Activated CD4-positive, CD25-positive, alpha-beta regulatory T cell treated with anti-CD3 and anti-CD28 coated beads, Interleukin-2, amount 50 U/mL, for 24 hours (primary cell): Measurements from ENCODE around the gene MCU.
"Not testable (repeated sequence)": the region's sequence is repeated elsewhere in the genome, so short reads cannot be mapped to it uniquely, and the experiment has no call there.

Experiments
- ATAC-seq, 2 donors: fragments of 150-1000 bp; cut with Tn5 transposase; one replicate each; pipeline ENCODE4 v1.10.0; 2021; ENCODE audit warnings: mild to moderate bottlenecking in 1 of 2, moderate library complexity in 1 of 2

MCU gene

GRCh38 chr10:72851509-72851908 lies 159.6 kb downstream of the MCU start:
- no peak for ATAC-seq

DNA sequence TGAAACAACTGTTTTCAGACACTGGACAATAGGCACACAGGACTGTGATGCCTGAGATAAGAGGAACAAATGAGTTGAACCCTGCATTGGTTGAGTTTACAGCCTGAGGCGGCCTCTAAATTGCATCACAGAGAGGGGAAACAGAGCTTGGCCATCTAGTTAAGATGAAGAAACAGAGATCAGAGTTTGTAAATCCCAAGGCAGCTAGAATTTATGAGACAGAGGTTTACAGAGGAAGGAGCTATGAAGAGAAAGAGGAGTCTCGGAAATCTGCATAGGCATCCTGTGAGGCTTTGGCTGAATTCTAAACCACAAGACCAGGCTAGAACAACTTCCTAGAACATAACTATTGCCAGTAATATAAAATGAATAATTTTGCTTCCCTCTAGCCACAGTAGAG lies 160.6 kb downstream of the MCU start:
- no peak for ATAC-seq

GRCh38 chr10:72855129-72855528 lies 163.2 kb downstream of the MCU start:
- ATAC-seq: no peak

DNA sequence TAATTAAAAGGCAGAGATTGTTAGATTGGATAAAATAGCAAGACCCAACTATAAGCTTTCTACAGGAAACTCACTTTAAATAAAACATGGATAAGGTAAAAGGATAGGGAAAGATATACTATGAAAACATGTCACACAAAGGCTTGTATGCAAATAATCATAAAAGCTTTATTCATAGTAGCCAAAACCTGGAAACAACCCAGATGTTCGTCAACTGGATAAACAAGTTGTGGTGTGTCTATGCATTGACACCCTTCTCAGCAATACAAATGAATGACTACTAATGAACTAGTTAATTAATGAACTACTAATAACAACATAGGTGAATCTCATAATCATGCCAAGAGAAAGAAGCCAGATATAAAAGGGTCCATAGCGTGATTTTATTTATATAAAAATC lies 163.8 kb downstream of the MCU start:
- no peak for ATAC-seq

DNA sequence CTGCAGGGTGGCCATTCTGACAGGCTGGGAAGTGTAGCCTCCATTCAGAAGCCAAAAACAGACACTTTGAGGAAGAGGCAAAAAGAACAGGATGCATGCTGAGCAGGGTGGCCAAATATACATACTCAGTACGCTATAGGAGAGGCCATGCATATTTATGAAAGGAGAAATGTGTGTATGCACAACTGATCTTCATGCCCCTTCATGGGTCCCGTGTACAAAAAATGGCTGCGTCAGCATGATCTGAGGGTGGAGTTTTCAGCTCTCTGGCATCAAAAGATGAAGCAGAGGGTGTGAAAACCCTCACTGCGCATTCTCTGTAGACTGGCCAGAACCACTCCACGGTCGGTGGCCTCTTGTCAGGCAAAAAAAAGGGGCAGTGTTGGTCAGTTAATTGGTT lies 166.1 kb downstream of the MCU start:
- ATAC-seq: no peak

DNA sequence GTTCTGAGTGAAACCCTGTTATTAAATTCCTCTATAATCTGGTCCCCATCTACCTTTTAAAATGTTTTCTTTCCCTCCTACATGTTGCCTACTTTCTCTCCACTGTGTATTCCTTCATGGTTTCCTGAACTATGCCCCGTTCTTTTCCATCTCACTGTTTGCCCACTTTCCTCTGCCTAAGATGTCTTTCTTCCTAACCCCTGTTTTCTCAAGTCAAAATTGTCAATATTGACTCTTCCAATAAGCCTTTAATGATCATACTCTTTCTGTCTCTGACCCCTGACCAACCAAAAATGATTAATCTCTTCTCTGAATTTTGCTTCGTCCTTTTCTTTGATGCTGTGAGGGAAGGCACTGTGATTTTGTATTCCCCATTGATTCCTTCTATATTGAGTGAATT lies 171.0 kb downstream of the MCU start:
- ATAC-seq: no peak

DNA sequence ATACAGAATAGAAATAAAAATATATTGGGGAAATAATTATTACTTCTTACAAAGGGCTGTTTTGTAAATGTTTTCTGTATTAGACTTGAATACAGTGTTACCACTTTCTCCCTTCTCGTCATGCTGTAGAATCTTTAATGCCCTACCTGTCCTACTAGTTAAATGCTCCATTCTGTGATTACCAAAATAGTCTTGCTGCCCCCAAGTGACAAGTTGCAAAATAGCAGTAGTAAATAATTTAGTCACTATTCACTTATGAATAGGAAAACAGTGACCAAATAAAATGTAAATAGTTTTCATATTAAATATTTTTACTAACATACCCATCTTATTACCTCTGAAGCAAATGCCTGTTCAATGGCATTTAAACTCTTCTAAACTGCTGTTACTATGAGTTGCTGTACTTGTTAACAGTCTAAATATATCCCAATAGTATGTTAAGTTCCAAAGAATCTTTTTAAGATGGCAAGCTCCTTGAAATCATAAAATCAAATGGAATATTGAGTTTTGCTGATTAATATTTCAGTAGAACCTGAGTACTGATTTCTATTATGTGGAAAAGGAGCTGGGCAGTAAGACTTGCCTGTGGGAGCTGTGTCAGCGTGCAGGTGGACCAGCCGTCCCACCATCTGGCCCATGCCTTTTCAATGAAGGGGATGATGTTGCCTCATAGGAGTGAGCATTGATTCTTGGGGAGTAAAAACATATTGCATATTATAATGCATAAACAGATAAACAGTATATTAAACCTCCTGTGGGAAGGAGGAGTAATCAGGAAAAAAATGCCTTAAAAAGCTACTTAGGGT lies 183.5 kb downstream of the MCU start:
- ATAC-seq: no peak

DNA sequence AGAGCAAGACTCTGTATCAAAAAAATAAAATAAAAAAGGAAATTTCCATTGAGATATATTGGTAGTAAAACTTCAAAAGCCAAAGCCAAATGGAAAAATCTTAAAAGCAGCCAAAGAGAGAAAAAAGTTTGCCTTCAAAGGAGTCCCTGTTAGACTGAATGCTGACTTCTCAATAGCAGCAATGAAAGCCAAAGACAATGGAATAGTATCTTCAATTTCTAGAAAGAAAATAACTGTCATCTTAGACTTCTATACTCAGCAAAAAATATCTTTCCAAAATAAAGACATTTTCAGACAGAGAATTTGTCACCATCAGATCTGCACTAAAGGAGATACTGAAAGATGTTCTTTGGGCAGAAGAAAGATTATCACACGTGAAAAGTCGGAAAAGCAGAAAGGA lies 187.3 kb downstream of the MCU start:
- no peak for ATAC-seq

DNA sequence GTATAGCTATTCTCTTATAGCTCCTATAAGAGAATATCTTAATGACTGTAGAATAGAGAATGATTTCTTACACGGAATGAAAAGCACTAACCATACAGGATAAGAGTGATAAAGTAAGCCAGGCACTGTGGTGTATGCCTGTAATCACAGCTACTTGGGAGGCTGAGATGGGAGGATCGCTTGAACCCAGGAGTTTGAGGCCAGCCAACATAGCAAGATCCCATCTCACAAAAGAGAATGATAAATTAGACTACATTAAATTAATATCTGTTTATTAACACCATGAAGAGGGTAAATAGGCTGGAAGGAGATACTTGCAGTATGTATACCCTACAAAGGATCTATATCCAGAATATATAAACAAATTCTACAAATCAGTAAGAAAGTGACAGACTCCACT lies 189.3 kb downstream of the MCU start:
- no peak for ATAC-seq

- ATAC-seq: no peak
Observed at GRCh38 chr10:72883861-72884260, 191.9 kb downstream of the MCU start.

DNA sequence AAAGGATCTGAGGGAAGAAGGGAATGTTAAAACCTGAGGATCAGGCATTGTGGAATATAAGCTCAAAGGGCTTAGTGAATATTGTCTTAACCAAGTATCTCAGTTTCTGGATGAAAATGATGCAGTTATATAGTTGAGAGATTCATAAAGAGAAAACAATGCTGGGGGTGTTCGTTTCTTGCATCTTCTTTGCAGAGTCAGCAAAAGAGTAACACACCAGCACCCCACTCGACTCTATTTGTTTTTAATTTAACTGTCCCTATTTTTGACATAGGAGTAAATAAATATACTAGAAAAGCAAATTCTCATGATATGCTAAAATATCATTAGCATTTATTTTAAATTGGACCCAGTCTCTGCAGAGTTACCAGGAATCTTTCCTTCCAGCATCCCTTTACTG lies 194.0 kb downstream of the MCU start:
- ATAC-seq: no peak

GRCh38 chr10:72886621-72887020 lies 194.7 kb downstream of the MCU start:
- ATAC-seq: no peak

DNA sequence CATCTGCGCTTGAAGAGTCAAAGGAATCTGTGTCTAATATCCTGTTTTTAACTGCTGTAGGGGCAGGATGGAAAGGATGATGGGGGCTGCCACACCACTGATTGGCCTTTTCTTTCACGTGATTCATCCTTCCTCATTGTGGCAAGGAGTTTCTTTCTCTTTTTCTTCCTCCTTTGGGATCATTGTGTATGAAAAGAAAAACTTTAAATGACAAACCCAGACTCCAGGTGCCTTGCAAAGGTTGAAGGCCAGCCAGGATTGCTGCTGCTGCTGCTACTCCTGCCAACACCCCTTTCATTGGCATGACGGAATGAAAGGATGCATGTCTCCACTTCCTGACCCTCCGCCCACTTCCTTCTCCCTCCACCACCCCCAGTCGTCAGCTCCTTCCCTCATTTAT lies 195.1 kb downstream of the MCU start:
- ATAC-seq: no peak

- ATAC-seq: no peak
Observed at GRCh38 chr10:72888151-72888638, 196.3 kb downstream of the MCU start.

- ATAC-seq: no peak
Observed at GRCh38 chr10:72889391-72889831, 197.5 kb downstream of the MCU start.

- ATAC-seq: no peak
Observed at GRCh38 chr10:72890086-72890485, 198.1 kb downstream of the MCU start.

DNA sequence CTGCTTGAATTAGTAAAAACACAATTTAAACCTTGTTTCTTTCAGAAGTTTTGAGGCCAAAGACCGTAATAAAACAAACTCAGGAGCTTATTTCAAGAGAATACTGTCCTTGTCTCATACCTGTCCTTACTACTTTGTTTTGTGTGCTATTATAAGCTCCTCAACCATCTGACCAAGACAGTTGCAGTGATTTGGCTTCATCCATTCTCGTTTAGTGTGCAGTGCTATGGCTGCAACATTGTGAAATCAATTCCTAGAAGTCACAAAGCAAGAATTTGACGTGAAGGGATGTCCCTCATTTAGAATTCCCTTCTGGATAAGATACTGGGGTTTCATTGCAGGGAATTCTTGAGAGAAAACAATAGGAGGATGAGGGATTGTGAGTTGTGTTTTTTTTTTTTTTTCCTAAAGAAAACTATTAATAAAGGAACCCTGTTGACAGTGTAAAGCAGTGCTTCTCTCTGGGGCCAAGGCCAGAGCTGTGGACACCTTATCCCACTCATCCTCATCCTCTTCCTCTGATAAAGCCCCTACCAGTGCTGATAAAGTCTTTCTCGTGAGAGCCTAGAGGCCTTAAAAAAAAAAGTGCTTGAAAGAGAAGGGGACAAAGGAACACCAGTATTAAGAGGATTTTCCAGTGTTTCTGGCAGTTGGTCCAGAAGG lies 201.3 kb downstream of the MCU start, which contains the start of gene OIT3:
TSS of gene OIT3 (plus strand) at position 604 of the 663 bp plus-strand sequence. CDS start 60 bp downstream, outside the sequence.
- no peak for ATAC-seq

- ATAC-seq: no peak
Observed at GRCh38 chr10:72895236-72895850, 203.4 kb downstream of the MCU start.

DNA sequence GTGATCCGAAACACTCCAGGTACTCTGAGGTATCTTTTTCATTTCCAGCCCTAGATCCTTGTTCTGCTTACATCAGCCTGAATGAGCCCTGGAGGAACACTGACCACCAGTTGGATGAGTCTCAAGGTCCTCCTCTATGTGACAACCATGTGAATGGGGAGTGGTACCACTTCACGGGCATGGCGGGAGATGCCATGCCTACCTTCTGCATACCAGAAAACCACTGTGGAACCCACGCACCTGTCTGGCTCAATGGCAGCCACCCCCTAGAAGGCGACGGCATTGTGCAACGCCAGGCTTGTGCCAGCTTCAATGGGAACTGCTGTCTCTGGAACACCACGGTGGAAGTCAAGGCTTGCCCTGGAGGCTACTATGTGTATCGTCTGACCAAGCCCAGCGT lies 206.7 kb downstream of the MCU start:
- ATAC-seq: no peak

DNA sequence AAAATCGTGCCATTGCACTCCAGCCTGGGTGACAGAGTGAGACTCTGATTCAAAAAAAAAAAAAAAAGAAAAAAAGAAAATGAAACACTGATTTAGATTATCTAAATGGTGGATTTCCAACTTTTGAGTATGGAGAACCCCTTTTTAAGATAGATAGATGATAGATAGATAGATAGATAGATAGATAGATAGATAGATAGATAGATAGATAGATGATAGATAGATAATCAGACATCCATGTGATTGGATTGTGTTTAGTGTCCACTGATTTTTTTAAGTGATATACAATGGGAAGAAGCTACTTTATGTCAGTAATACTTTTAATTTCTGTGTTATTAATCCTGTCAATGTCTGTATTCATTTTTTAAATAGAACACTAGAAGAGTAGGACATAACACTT lies 207.6 kb downstream of the MCU start:
- ATAC-seq: no peak

DNA sequence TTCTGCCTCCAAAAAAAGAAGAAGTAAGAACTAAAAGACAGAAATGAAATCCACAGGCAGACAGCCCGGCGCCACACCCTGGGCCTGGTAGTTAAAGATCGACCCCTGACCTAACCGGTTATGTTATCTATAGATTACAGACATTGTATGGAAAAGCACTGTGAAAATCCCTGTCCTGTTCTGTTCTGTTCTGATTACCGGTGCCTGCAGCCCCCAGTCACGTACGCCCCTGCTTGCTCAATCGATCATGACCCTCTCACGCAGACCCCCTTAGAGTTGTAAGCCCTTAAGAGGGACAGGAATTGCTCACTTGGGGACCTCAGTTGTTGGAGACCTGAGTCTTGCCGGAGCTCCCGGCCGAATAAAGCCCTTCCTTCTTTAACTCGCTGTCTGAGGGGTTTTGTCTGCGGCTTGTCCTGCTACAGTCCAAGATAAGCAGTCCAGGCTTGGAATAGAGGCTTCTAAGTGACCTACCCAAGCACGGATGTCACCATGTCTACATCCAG lies 212.1 kb downstream of the MCU start:
- ATAC-seq: not testable (repeated sequence)

GRCh38 chr10:72904806-72905205 lies 212.9 kb downstream of the MCU start:
- no peak for ATAC-seq

GRCh38 chr10:72906446-72906845 lies 214.5 kb downstream of the MCU start:
- no peak for ATAC-seq

DNA sequence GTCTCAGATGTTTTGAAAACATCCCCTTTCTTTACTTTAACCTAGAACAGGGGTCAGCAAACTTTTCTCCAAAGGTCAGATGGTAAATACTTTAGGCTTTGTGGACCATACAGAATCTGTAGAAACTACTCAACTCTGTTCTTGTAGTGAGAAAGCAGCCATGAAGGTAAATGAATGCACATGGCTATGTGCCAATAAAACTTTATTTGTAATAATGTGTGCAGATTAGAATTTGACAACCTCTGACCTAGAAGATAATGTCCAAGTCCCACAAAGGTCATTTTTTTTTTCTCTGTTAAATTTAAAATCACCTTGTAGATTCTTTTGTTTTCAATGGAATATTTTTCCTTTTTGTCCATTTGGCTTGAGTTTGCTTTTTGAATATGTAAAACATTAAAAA lies 218.8 kb downstream of the MCU start:
- no peak for ATAC-seq
